Liver (tissue), 9 donors: Measurements from ENCODE around the gene KHSRP. TPM values are rescaled to one million over a fixed set of nuclear protein-coding genes. Genes with fewer than 3 reads are reported as not detected.

ENCODE experiments used
- DNase-seq: peaks from one replicate; pipeline ENCODE4 v3.0.0-alpha.2; 2017; ENCODE audit warnings: low spot score
- H3K27ac ChIP-seq, 2 donors: one replicate each; pipeline ENCODE4 v1.7.0; 2013; ENCODE audit warnings: inconsistent platforms in 2 of 2, low read length in 2 of 2, control low read depth in 1 of 2, low read depth in 1 of 2, mild to moderate bottlenecking in 1 of 2
- H3K27me3 ChIP-seq, 4 donors: one replicate each; pipeline versions ENCODE4 v1.6.1 to v1.7.0; 2013; ENCODE audit warnings: low read length in 3 of 4, inconsistent platforms in 1 of 4, mild to moderate bottlenecking in 1 of 4, moderate library complexity in 1 of 4; ENCODE audit not compliant: control insufficient read depth in 4 of 4, insufficient read depth in 4 of 4
- H3K36me3 ChIP-seq, 4 donors: one replicate each; pipeline versions ENCODE4 v1.6.1 to v1.7.0; 2013; ENCODE audit warnings: low read length in 3 of 4, mild to moderate bottlenecking in 3 of 4, low read depth in 1 of 4, moderate library complexity in 1 of 4; ENCODE audit not compliant: control insufficient read depth in 4 of 4, insufficient read depth in 3 of 4
- H3K4me1 ChIP-seq, 4 donors: one replicate each; pipeline versions ENCODE4 v1.6.1 to v1.7.0; 2013; ENCODE audit warnings: low read length in 3 of 4, mild to moderate bottlenecking in 3 of 4, moderate library complexity in 1 of 4; ENCODE audit not compliant: control insufficient read depth in 4 of 4, insufficient read depth in 4 of 4
- H3K4me3 ChIP-seq, 3 donors: one replicate each; pipeline versions ENCODE4 v1.6.1 to v1.7.0; 2013; ENCODE audit warnings: low read length in 3 of 3, control low read depth in 1 of 3, low read depth in 1 of 3, mild to moderate bottlenecking in 1 of 3
- H3K9ac ChIP-seq, 2 donors: one replicate each; pipeline ENCODE4 v1.7.0; 2013; ENCODE audit warnings: low read length in 2 of 2, mild to moderate bottlenecking in 2 of 2, moderate library complexity in 2 of 2, control low read depth in 1 of 2, low read depth in 1 of 2
- H3K9me3 ChIP-seq, 4 donors: one replicate each; pipeline versions ENCODE4 v1.6.1 to v1.7.0; 2013; ENCODE audit warnings: low read length in 3 of 4; ENCODE audit not compliant: control insufficient read depth in 4 of 4
- ATF3 ChIP-seq: IDR thresholded peaks from 2 replicates; pipeline ENCODE4 v1.6.1; 2016; ENCODE audit warnings: antibody characterized with exemption
- CTCF ChIP-seq: fragments of 150-350 bp; IDR thresholded peaks from 2 replicates; pipeline ENCODE4 v1.5.1; 2017; ENCODE audit warnings: improper control_type of control experiment, low read depth, low read length; ENCODE audit not compliant: missing input control
- EGR1 ChIP-seq, 2 donors: IDR thresholded peaks; 2 replicates each; pipeline ENCODE4 v1.6.1; 2016 to 2018; ENCODE audit warnings: antibody characterized with exemption in 2 of 2, low read depth in 2 of 2
- FOXA1 ChIP-seq: IDR thresholded peaks from 2 replicates; pipeline ENCODE4 v1.6.1; 2016; ENCODE audit warnings: antibody characterized with exemption
- FOXA2 ChIP-seq: IDR thresholded peaks from 2 replicates; pipeline ENCODE4 v1.6.1; 2016; ENCODE audit warnings: antibody characterized with exemption
- GABPA ChIP-seq, 2 donors: IDR thresholded peaks in 1 of 2; conservative IDR thresholded peaks in 1 of 2; 2 replicates each; pipeline ENCODE4 v1.6.1; 2016; ENCODE audit warnings: antibody characterized with exemption in 2 of 2, mild to moderate bottlenecking in 1 of 2, moderate library complexity in 1 of 2
- HNF4A ChIP-seq, 2 donors: conservative IDR thresholded peaks; 2 replicates each; pipeline ENCODE4 v1.6.1; 2016; ENCODE audit warnings: antibody characterized with exemption in 2 of 2, mild to moderate bottlenecking in 2 of 2
- HNF4G ChIP-seq: IDR thresholded peaks from 2 replicates; pipeline ENCODE4 v1.6.1; 2016; ENCODE audit warnings: antibody characterized with exemption
- JUND ChIP-seq, 2 donors: IDR thresholded peaks; 2 replicates each; pipeline ENCODE4 v1.6.1; 2016; ENCODE audit warnings: antibody characterized with exemption in 2 of 2
- MAX ChIP-seq: IDR thresholded peaks from 2 replicates; pipeline ENCODE4 v1.6.1; 2016; ENCODE audit warnings: antibody characterized with exemption
- NR2F2 ChIP-seq: IDR thresholded peaks from 2 replicates; pipeline ENCODE4 v1.6.1; 2016; ENCODE audit warnings: antibody characterized with exemption
- RAD21 ChIP-seq, 2 donors: IDR thresholded peaks; 2 replicates each; pipeline ENCODE4 v1.6.1; 2016; ENCODE audit warnings: antibody characterized with exemption in 2 of 2, mild to moderate bottlenecking in 2 of 2
- REST ChIP-seq: IDR thresholded peaks from 2 replicates; pipeline ENCODE4 v1.6.1; 2016; ENCODE audit warnings: antibody characterized with exemption, mild to moderate bottlenecking
- RXRA ChIP-seq, 2 donors: IDR thresholded peaks; 2 replicates each; pipeline ENCODE4 v1.6.1; 2017 to 2018; ENCODE audit warnings: antibody characterized with exemption in 2 of 2, mild to moderate bottlenecking in 1 of 2
- SP1 ChIP-seq: IDR thresholded peaks from 2 replicates; pipeline ENCODE4 v1.6.1; 2018; ENCODE audit warnings: antibody characterized with exemption, mild to moderate bottlenecking
- TAF1 ChIP-seq: conservative IDR thresholded peaks from 2 replicates; pipeline ENCODE4 v1.6.1; 2016; ENCODE audit warnings: antibody characterized with exemption, mild to moderate bottlenecking
- YY1 ChIP-seq: IDR thresholded peaks from 2 replicates; pipeline ENCODE4 v1.6.1; 2016; ENCODE audit warnings: antibody characterized with exemption, mild to moderate bottlenecking
- ZBTB33 ChIP-seq: IDR thresholded peaks from 2 replicates; pipeline ENCODE4 v1.6.1; 2016; ENCODE audit warnings: antibody characterized with exemption
- WGBS: extraction: QIAGEN DNeasy Blood & Tissue Kit; methylation state at CpG from one replicate; pipeline ENCODE4 v1.1.7; 2013; 5-methylcytosine and 5-hydroxymethylcytosine counted together
- polyA plus RNA-seq, 2 donors: library from polyadenylated mRNA; stranded (reverse) in 1 of 2; unstranded in 1 of 2; fragments of 200-250 nt in 1 of 2; fragments of >200 nt in 1 of 2; fragmentation: Nextera tagmentation in 1 of 2; extraction: Ambion mirVana in 1 of 2; gene quantifications; one replicate each; pipeline versions ENCODE4 v1.2.1 to v1.2.3, GENCODE V29; 2013 to 2015
- total RNA-seq, 2 donors: library from RNA; depleted of rRNA; stranded (reverse); fragments of >200 nt; gene quantifications; one replicate each; pipeline ENCODE4 v1.2.3, GENCODE V29; 2014
- donor health status: healthy.
- donor health status: healthy.
- donor health status: healthy.
- donor health status: healthy.
- donor health status: healthy.

Gene KHSRP
- total and polyA plus RNA-seq, 4 donors = 8.0 to 132 (median 66.1) TPM

- WGBS = 96% methylated on average over 6 of the region's 6 CpGs
- H3K4me3 ChIP-seq = no peak overlapping the region
- no peak for TF ChIP-seq TAF1
- no peak for TF ChIP-seq ZBTB33
- no peak for TF ChIP-seq JUND (IDR thresholded peaks at IDR 0.05)
- TF ChIP-seq SP1 = no peak
- TF ChIP-seq ATF3 = no peak
- TF ChIP-seq HNF4A (conservative IDR thresholded peaks at IDR 0.05) = no peak
- TF ChIP-seq CTCF = no peak
- no peak for TF ChIP-seq GABPA (IDR thresholded peaks at IDR 0.05 in 1 of 2, conservative IDR thresholded peaks at IDR 0.05 in 1 of 2)
- TF ChIP-seq RXRA (IDR thresholded peaks at IDR 0.05) = no peak
- no peak for TF ChIP-seq FOXA1
- no peaks in the 10 kb centered on the region for H3K27me3 ChIP-seq
- no peak overlapping the region for H3K27ac ChIP-seq
- H3K9me3 ChIP-seq = no peaks in the 10 kb centered on the region
- peaks cover 2 to 4% (median 3%) of the 10 kb centered on the region in 4 donors for H3K36me3 ChIP-seq
- no peak overlapping the region for H3K9ac ChIP-seq
- DNase-seq = no peak
- H3K4me1 ChIP-seq = no peaks in the 10 kb centered on the region
Measured at GRCh38 chr19:6409346-6409745, 15.3 kb downstream of the KHSRP start.

- WGBS = 86% methylated on average over 5 of the region's 5 CpGs
- no peak for DNase-seq
- H3K4me3 ChIP-seq = no peak overlapping the region
- H3K4me1 ChIP-seq = peaks cover 0 to 2% (median under 1%) of the 10 kb centered on the region in 4 donors
- H3K9ac ChIP-seq = no peak overlapping the region
- H3K27ac ChIP-seq = no peak overlapping the region
- H3K36me3 ChIP-seq = no peaks in the 10 kb centered on the region
- no peaks in the 10 kb centered on the region for H3K9me3 ChIP-seq
- H3K27me3 ChIP-seq = no peaks in the 10 kb centered on the region
- TF ChIP-seq MAX = no peak
- TF ChIP-seq SP1 = no peak
- no peak for TF ChIP-seq ZBTB33
- TF ChIP-seq YY1 = no peak
- no peak for TF ChIP-seq REST
- TF ChIP-seq HNF4A (conservative IDR thresholded peaks at IDR 0.05) = no peak
- no peak for TF ChIP-seq JUND (IDR thresholded peaks at IDR 0.05)
- TF ChIP-seq ATF3 = no peak
- TF ChIP-seq FOXA2 = no peak
- TF ChIP-seq RXRA (IDR thresholded peaks at IDR 0.05) = no peak
- no peak for TF ChIP-seq NR2F2
- no peak for TF ChIP-seq FOXA1
- no peak for TF ChIP-seq RAD21 (IDR thresholded peaks at IDR 0.05)
- no peak for TF ChIP-seq TAF1
- TF ChIP-seq GABPA (IDR thresholded peaks at IDR 0.05 in 1 of 2, conservative IDR thresholded peaks at IDR 0.05 in 1 of 2) = no peak
- no peak for TF ChIP-seq EGR1 (IDR thresholded peaks at IDR 0.05; ENCODE audit: low read depth in 2 of 2)
- TF ChIP-seq HNF4G = no peak
Measured at GRCh38 chr19:6406401-6406800, 18.2 kb downstream of the KHSRP start.
